Psoas muscle (tissue), 8 donors: ENCODE measurements around the gene KATNAL1. TPM values are rescaled to one million over a fixed set of nuclear protein-coding genes. Genes with fewer than 3 reads are reported as not detected.

Experiments used
- ATAC-seq, 4 donors: fragments of 200-7000 bp; cut with Tn5 transposase; one replicate each; pipeline ENCODE4 v1.9.1; 2020; ENCODE audit warnings: moderate library complexity in 3 of 4, mild to moderate bottlenecking in 2 of 4
- DNase-seq, 2 donors: peaks; one replicate each; pipeline ENCODE4 v3.0.0-alpha.2; 2020
- H3K27ac ChIP-seq: fragments of 200-600 bp; one replicate; pipeline ENCODE4 v1.8.0; 2022
- H3K27me3 ChIP-seq, 3 donors: fragments of 200-600 bp in 1 of 3; one replicate each; pipeline versions ENCODE4 v1.6.1 to v1.8.0; 2013 to 2022; ENCODE audit warnings: low read length in 2 of 3, mild to moderate bottlenecking in 2 of 3, moderate library complexity in 1 of 3; ENCODE audit not compliant: insufficient read depth in 3 of 3
- H3K36me3 ChIP-seq, 2 donors: fragments of 200-600 bp in 1 of 2; one replicate each; pipeline versions ENCODE4 v1.6.1 to v1.8.0; 2013 to 2022; ENCODE audit warnings: low read depth in 1 of 2, mild to moderate bottlenecking in 1 of 2, moderate library complexity in 1 of 2; ENCODE audit not compliant: insufficient read depth in 1 of 2
- H3K4me1 ChIP-seq: fragments of 200-600 bp; one replicate; pipeline ENCODE4 v1.8.0; 2022
- H3K4me3 ChIP-seq: fragments of 200-600 bp; one replicate; pipeline ENCODE4 v1.8.0; 2022; ENCODE audit warnings: mild to moderate bottlenecking
- H3K9me3 ChIP-seq: fragments of 200-600 bp; one replicate; pipeline ENCODE4 v1.8.0; 2022
- CTCF ChIP-seq: fragments of 200-600 bp; IDR thresholded peaks from one replicate; pipeline ENCODE4 v1.8.0; 2022; ENCODE audit warnings: antibody characterized with exemption
- WGBS, 3 donors: extraction: QIAGEN DNeasy Blood & Tissue Kit; methylation state at CpG; one replicate each; pipeline versions ENCODE4 v1.1.6 to v1.1.7; 2013; 5-methylcytosine and 5-hydroxymethylcytosine counted together
- intact Hi-C, 2 donors: fragments of 100-400 bp; cut with DNase I; formaldehyde crosslinking; loops; one replicate each; pipeline versions ENCODE4 v1.11.0 to v1.14.2; 2022
- polyA plus RNA-seq, 3 donors: library from polyadenylated mRNA; stranded (reverse); fragments of 200-250 nt; gene quantifications; one replicate each; pipeline ENCODE4 v1.2.3, GENCODE V29; 2013
- total RNA-seq, 4 donors: library from RNA; stranded (reverse); fragmentation: NEBNext Ultra II Directional in 2 of 4; extraction: Animal tissue kit (Norgen Biotek cat#: 25700) in 2 of 4; gene quantifications; one replicate each; pipeline versions ENCODE4 v1.2.1 to v1.2.4, GENCODE V29; 2021 to 2023
- donor health status: healthy with polysubstance abuse.
- donor health status: DM: no; HTN: no; CAD: no; lungs with moderate emphysema.
- donor health status: Bipolar disorder and iron deficiency.
- donor health status: healthy.
- donor health status: DM: yes; HTN: yes; CAD: no.
- donor health status: DM: no; HTN: no; CAD: no.
- donor health status: DM: no; HTN: no; CAD: no.
- donor health status: DM: yes; HTN: yes; CAD: no.

Gene KATNAL1
- total and polyA plus RNA-seq, 7 donors: 2.2 to 16.1 (median 9.8) TPM

DNA sequence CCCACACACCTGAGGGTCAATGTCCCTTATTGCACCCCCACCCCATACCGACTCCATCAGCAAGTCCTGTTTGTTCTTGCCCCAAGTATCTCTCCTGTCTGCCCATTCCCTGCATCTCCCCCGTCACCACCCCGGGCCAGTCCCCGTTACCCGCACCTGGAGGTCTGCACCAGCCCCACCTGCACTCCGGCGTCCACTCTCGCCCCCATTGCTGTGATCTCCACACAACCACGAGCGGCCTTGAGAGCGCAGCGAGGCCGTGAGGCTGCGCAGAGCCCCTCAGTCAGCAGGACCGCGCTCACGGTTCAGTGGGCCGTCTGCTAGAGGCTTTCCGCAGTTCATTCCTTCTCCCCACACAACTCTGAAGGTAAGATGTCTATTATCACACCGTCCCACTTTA is 152.8 kb downstream of the KATNAL1 start:
- WGBS, 3 donors: 91 to 93% (median 91%) methylated on average over 20 of the region's 20 CpGs
- no peak for ATAC-seq
- no peak for TF ChIP-seq CTCF
- peaks cover 0 to 3% (median 0%) of the 10 kb centered on the region in 3 donors for H3K27me3 ChIP-seq
- intact Hi-C loops: no loop called here
- no peak overlapping the region for H3K4me3 ChIP-seq
- no peak for DNase-seq
- no peaks in the 10 kb centered on the region for H3K4me1 ChIP-seq
- no peaks in the 10 kb centered on the region for H3K9me3 ChIP-seq
- H3K27ac ChIP-seq: no peak overlapping the region
- H3K36me3 ChIP-seq: no peaks in the 10 kb centered on the region

DNA sequence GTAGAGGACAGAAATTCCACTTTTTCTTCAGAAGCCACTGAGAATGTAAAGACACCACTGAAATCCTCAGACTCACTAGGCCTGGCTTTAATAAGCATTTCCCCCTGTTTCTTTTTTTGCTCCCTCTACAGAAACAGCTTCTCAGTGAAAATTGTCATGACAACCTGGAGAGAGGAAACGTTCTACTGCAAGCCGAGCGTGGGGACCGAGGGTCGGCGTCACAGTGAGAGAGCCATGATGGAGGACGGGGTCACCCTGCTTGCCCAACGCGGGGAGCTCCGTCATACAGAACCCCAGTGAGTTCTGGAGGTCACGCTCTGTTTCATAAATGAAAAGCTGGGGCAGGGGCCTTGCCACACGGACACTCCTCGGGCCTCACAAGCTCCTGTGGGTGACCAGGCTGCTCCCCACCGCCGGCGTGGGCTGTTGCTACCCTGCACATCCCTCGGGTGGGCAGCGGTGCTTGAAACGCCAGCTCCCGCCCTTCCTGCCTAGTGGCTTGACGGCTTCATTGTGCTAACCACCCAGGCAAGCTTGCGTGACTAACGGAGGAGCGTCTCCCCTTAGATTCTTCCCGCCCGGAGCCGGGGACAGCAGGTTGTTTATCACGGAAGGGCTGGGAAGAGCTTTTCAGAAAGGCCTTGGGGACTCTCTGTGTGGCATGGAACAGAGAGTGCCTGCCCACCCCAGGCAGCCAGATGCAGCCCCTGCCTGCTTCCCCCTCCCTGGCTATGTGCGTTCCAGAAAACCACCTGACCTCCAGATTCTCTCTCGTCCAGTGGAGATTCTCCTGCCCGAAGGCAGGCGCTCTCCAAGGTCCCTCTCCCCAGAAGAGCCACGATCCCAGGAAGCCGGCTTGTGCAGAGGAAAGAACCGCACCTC is 153.6 kb downstream of the KATNAL1 start:
- H3K4me1 ChIP-seq: no peaks in the 10 kb centered on the region
- H3K4me3 ChIP-seq: no peak overlapping the region
- 45 to 51% (median 47%) methylated on average over 35 of the region's 35 CpGs for WGBS, 3 donors
- no peak for TF ChIP-seq CTCF
- peaks cover 0 to 3% (median 0%) of the 10 kb centered on the region in 3 donors for H3K27me3 ChIP-seq
- DNase-seq: no peak
- intact Hi-C loops: no loop called here
- ATAC-seq: no peak
- H3K36me3 ChIP-seq: no peaks in the 10 kb centered on the region
- no peak overlapping the region for H3K27ac ChIP-seq
- H3K9me3 ChIP-seq: no peaks in the 10 kb centered on the region

Other genes with a start within 250 kb of the KATNAL1 start
- not detected for gene UBE2L5, start 114.9 kb upstream of the KATNAL1 start, total RNA-seq
- not detected for gene UBE2L5, start 114.9 kb upstream of the KATNAL1 start, polyA plus RNA-seq
- gene HMGB1, start 158.4 kb upstream of the KATNAL1 start, total RNA-seq: 100 to 1,000 TPM; 126 to 216 (median 187) TPM
- gene HMGB1, start 158.4 kb upstream of the KATNAL1 start, polyA plus RNA-seq: 100 to 1,000 TPM; 173 to 332 (median 295) TPM